PC-3 (cell line): ENCODE measurements around the gene EREG.
"Not testable (repeated sequence)": the region's sequence is repeated elsewhere in the genome, so short reads cannot be mapped to it uniquely, and the experiment has no call there.

Experiments used
- CTCF ChIP-seq: fragments of 300-600 bp; sonication (generic); conservative IDR thresholded peaks from 2 replicates; pipeline ENCODE4 v1.5.1; 2017; ENCODE audit warnings: antibody characterized with exemption, low read depth, mild to moderate bottlenecking, low read length
- EZH2 ChIP-seq: fragments of 300-600 bp; sonication (generic); IDR thresholded peaks from one replicate; pipeline ENCODE4 v1.6.1; 2017; ENCODE audit warnings: antibody characterized with exemption, mild to moderate bottlenecking, low read length; ENCODE audit not compliant: unreplicated experiment

- not testable (repeated sequence) for TF ChIP-seq CTCF, EZH2
Observed at GRCh38 chr4:74398894-74399589, 34.1 kb downstream of the EREG start.
